Pons (tissue), 1 donor: Measurements from ENCODE around the gene DNAJC11.
"Not testable (repeated sequence)": the region's sequence is repeated elsewhere in the genome, so short reads cannot be mapped to it uniquely, and the experiment has no call there.

Source experiments
- DNase-seq: peaks from one replicate; pipeline ENCODE4 v3.0.0-alpha.2; 2016; ENCODE audit warnings: low spot score

Gene DNAJC11

GRCh38 chr1:6600410-6601048 lies 101.1 kb downstream of the DNAJC11 start:
- DNase-seq = no peak

- not testable (repeated sequence) for DNase-seq
Observed at GRCh38 chr1:6599991-6600390, 101.6 kb downstream of the DNAJC11 start.

GRCh38 chr1:6599141-6599975 lies 102.3 kb downstream of the DNAJC11 start:
- peak; percentile 41 for DNase-seq

- no peak for DNase-seq
Observed at GRCh38 chr1:6597777-6598131, 103.9 kb downstream of the DNAJC11 start.

GRCh38 chr1:6596886-6597776 lies 104.5 kb downstream of the DNAJC11 start:
- DNase-seq = no peak

- no peak for DNase-seq
Observed at GRCh38 chr1:6596351-6596750, 105.3 kb downstream of the DNAJC11 start.

- no peak for DNase-seq
Observed at GRCh38 chr1:6594977-6595740, 106.5 kb downstream of the DNAJC11 start.

- no peak for DNase-seq
Observed at GRCh38 chr1:6593810-6594209, 107.8 kb downstream of the DNAJC11 start.

- no peak for DNase-seq
Observed at GRCh38 chr1:6592865-6593593, 108.6 kb downstream of the DNAJC11 start.

- no peak for DNase-seq
Observed at GRCh38 chr1:6592441-6592840, 109.2 kb downstream of the DNAJC11 start.

- no peak for DNase-seq
Observed at GRCh38 chr1:6591644-6592043, 110.0 kb downstream of the DNAJC11 start.

- no peak for DNase-seq
Observed at GRCh38 chr1:6591222-6591621, 110.4 kb downstream of the DNAJC11 start.

- DNase-seq = no peak
Observed at GRCh38 chr1:6590046-6590445, 111.6 kb downstream of the DNAJC11 start.

GRCh38 chr1:6588893-6589520 lies 112.6 kb downstream of the DNAJC11 start:
- no peak for DNase-seq

GRCh38 chr1:6588128-6588892 lies 113.3 kb downstream of the DNAJC11 start:
- no peak for DNase-seq

- DNase-seq = peak; percentile 64
Observed at GRCh38 chr1:6587261-6588005, 114.2 kb downstream of the DNAJC11 start.

- no peak for DNase-seq
Observed at GRCh38 chr1:6586404-6586816, 115.2 kb downstream of the DNAJC11 start.

GRCh38 chr1:6585841-6586240 lies 115.8 kb downstream of the DNAJC11 start:
- no peak for DNase-seq

- no peak for DNase-seq
Observed at GRCh38 chr1:6585081-6585722, 116.4 kb downstream of the DNAJC11 start.
